ENCODE measurements around the gene EML6.

EML6 gene

GRCh38 chr2:54897420-54898310 is 174.2 kb downstream of the EML6 start:
- Histone ChIP-seq H3K4me3 (ENCODE audit: low read length) (no peak overlapping the region), H3K36me3 (ENCODE audit: insufficient read depth, low read depth, low read length) (no peaks in the 10 kb centered on the region), H3K27ac (ENCODE audit: low read length) (no peak overlapping the region), H3K4me1 (ENCODE audit: insufficient read depth, low read length) (no peaks in the 10 kb centered on the region), H3K9me3 (ENCODE audit: insufficient read depth, low read depth, low read length) (no peaks in the 10 kb centered on the region), H3K27me3 (ENCODE audit: insufficient read depth, low read length) (no peaks in the 10 kb centered on the region), H3K9ac (ENCODE audit: low read depth, low read length) (no peak overlapping the region)

- H3K36me3 ChIP-seq (ENCODE audit: insufficient read depth, low read depth, low read length): no peaks in the 10 kb centered on the region
- no peak overlapping the region for H3K27ac ChIP-seq (ENCODE audit: low read length)
- no peak overlapping the region for H3K9ac ChIP-seq (ENCODE audit: low read depth, low read length)
- no peaks in the 10 kb centered on the region for H3K9me3 ChIP-seq (ENCODE audit: insufficient read depth, low read depth, low read length)
- H3K4me1 ChIP-seq (ENCODE audit: insufficient read depth, low read length): no peaks in the 10 kb centered on the region
- H3K4me3 ChIP-seq (ENCODE audit: low read length): no peak overlapping the region
- H3K27me3 ChIP-seq (ENCODE audit: insufficient read depth, low read length): no peaks in the 10 kb centered on the region
These were observed 175.2 kb downstream of the EML6 start for GRCh38 chr2:54898456-54899226.

GRCh38 chr2:54899576-54900200 is 176.2 kb downstream of the EML6 start:
- Histone ChIP-seq H3K9ac (ENCODE audit: low read depth, low read length) (no peak overlapping the region), H3K36me3 (ENCODE audit: insufficient read depth, low read depth, low read length) (no peaks in the 10 kb centered on the region), H3K4me3 (ENCODE audit: low read length) (no peak overlapping the region), H3K27ac (ENCODE audit: low read length) (no peak overlapping the region), H3K9me3 (ENCODE audit: insufficient read depth, low read depth, low read length) (no peaks in the 10 kb centered on the region), H3K27me3 (ENCODE audit: insufficient read depth, low read length) (no peaks in the 10 kb centered on the region), H3K4me1 (ENCODE audit: insufficient read depth, low read length) (no peaks in the 10 kb centered on the region)

- no peak overlapping the region for H3K27ac ChIP-seq (ENCODE audit: low read length)
These were observed 177.9 kb downstream of the EML6 start for GRCh38 chr2:54901224-54901986.

GRCh38 chr2:54902763-54903162 is 179.3 kb downstream of the EML6 start:
- H3K4me1 ChIP-seq (ENCODE audit: insufficient read depth, low read length): no peaks in the 10 kb centered on the region
- H3K9ac ChIP-seq (ENCODE audit: low read depth, low read length): no peak overlapping the region
- H3K9me3 ChIP-seq (ENCODE audit: insufficient read depth, low read depth, low read length): no peaks in the 10 kb centered on the region
- no peak overlapping the region for H3K4me3 ChIP-seq (ENCODE audit: low read length)
- no peaks in the 10 kb centered on the region for H3K36me3 ChIP-seq (ENCODE audit: insufficient read depth, low read depth, low read length)
- H3K27me3 ChIP-seq (ENCODE audit: insufficient read depth, low read length): no peaks in the 10 kb centered on the region
- no peak overlapping the region for H3K27ac ChIP-seq (ENCODE audit: low read length)

More at GRCh38 chr2:54901224-54901986, 177.9 kb downstream of the EML6 start:
- H3K4me3 ChIP-seq (ENCODE audit: low read length): no peak overlapping the region
- no peak overlapping the region for H3K9ac ChIP-seq (ENCODE audit: low read depth, low read length)
- H3K36me3 ChIP-seq (ENCODE audit: insufficient read depth, low read depth, low read length): no peaks in the 10 kb centered on the region
- H3K4me1 ChIP-seq (ENCODE audit: insufficient read depth, low read length): no peaks in the 10 kb centered on the region
- H3K27me3 ChIP-seq (ENCODE audit: insufficient read depth, low read length): no peaks in the 10 kb centered on the region
- no peaks in the 10 kb centered on the region for H3K9me3 ChIP-seq (ENCODE audit: insufficient read depth, low read depth, low read length)

- no peaks in the 10 kb centered on the region for H3K36me3 ChIP-seq (ENCODE audit: insufficient read depth, low read depth, low read length)
- H3K4me3 ChIP-seq (ENCODE audit: low read length): no peak overlapping the region
- H3K27ac ChIP-seq (ENCODE audit: low read length): no peak overlapping the region
- no peaks in the 10 kb centered on the region for H3K9me3 ChIP-seq (ENCODE audit: insufficient read depth, low read depth, low read length)
- no peak overlapping the region for H3K9ac ChIP-seq (ENCODE audit: low read depth, low read length)
- no peaks in the 10 kb centered on the region for H3K4me1 ChIP-seq (ENCODE audit: insufficient read depth, low read length)
- no peaks in the 10 kb centered on the region for H3K27me3 ChIP-seq (ENCODE audit: insufficient read depth, low read length)
These were observed 180.5 kb downstream of the EML6 start for GRCh38 chr2:54903736-54904554.

GRCh38 chr2:54904836-54905235 is 181.4 kb downstream of the EML6 start:
- Histone ChIP-seq H3K36me3 (ENCODE audit: insufficient read depth, low read depth, low read length) (no peaks in the 10 kb centered on the region), H3K9ac (ENCODE audit: low read depth, low read length) (no peak overlapping the region), H3K9me3 (ENCODE audit: insufficient read depth, low read depth, low read length) (no peaks in the 10 kb centered on the region), H3K4me3 (ENCODE audit: low read length) (no peak overlapping the region), H3K27ac (ENCODE audit: low read length) (no peak overlapping the region), H3K27me3 (ENCODE audit: insufficient read depth, low read length) (no peaks in the 10 kb centered on the region), H3K4me1 (ENCODE audit: insufficient read depth, low read length) (no peaks in the 10 kb centered on the region)

- no peaks in the 10 kb centered on the region for H3K4me1 ChIP-seq (ENCODE audit: insufficient read depth, low read length)
- H3K27me3 ChIP-seq (ENCODE audit: insufficient read depth, low read length): no peaks in the 10 kb centered on the region
- no peaks in the 10 kb centered on the region for H3K36me3 ChIP-seq (ENCODE audit: insufficient read depth, low read depth, low read length)
- H3K9me3 ChIP-seq (ENCODE audit: insufficient read depth, low read depth, low read length): no peaks in the 10 kb centered on the region
- H3K9ac ChIP-seq (ENCODE audit: low read depth, low read length): no peak overlapping the region
- H3K27ac ChIP-seq (ENCODE audit: low read length): no peak overlapping the region
- H3K4me3 ChIP-seq (ENCODE audit: low read length): no peak overlapping the region
These were observed 183.3 kb downstream of the EML6 start for GRCh38 chr2:54906716-54907115.

GRCh38 chr2:54907663-54908062 is 184.2 kb downstream of the EML6 start:
- H3K27me3 ChIP-seq (ENCODE audit: insufficient read depth, low read length): no peaks in the 10 kb centered on the region
- no peaks in the 10 kb centered on the region for H3K9me3 ChIP-seq (ENCODE audit: insufficient read depth, low read depth, low read length)
- H3K9ac ChIP-seq (ENCODE audit: low read depth, low read length): no peak overlapping the region
- H3K4me1 ChIP-seq (ENCODE audit: insufficient read depth, low read length): no peaks in the 10 kb centered on the region
- H3K27ac ChIP-seq (ENCODE audit: low read length): no peak overlapping the region
- no peak overlapping the region for H3K4me3 ChIP-seq (ENCODE audit: low read length)
- H3K36me3 ChIP-seq (ENCODE audit: insufficient read depth, low read depth, low read length): no peaks in the 10 kb centered on the region

- no peak overlapping the region for H3K4me3 ChIP-seq (ENCODE audit: low read length)
- H3K27ac ChIP-seq (ENCODE audit: low read length): no peak overlapping the region
These were observed 185.1 kb downstream of the EML6 start for GRCh38 chr2:54908591-54908990.

More at GRCh38 chr2:54908591-54908990, 185.1 kb downstream of the EML6 start:
- H3K27me3 ChIP-seq (ENCODE audit: insufficient read depth, low read length): no peaks in the 10 kb centered on the region
- no peak overlapping the region for H3K9ac ChIP-seq (ENCODE audit: low read depth, low read length)
- H3K36me3 ChIP-seq (ENCODE audit: insufficient read depth, low read depth, low read length): no peaks in the 10 kb centered on the region
- no peaks in the 10 kb centered on the region for H3K9me3 ChIP-seq (ENCODE audit: insufficient read depth, low read depth, low read length)
- H3K4me1 ChIP-seq (ENCODE audit: insufficient read depth, low read length): no peaks in the 10 kb centered on the region

Measured in iPS-20b (cell line).